SU-DHL-6 (cell line): ENCODE data around the gene RGS6.

Experiments used
- EZH2phosphoT487 ChIP-seq: fragments of 200-600 bp; sonication (generic), shearing (Covaris generic); conservative IDR thresholded peaks from 2 replicates; pipeline ENCODE4 v1.6.1; 2018; ENCODE audit warnings: mild to moderate bottlenecking, antibody characterized with exemption, low read length, moderate library complexity, mixed read lengths
- TF ChIP-seq, protein P1 (sequence below): fragments of 200-600 bp; sonication (generic); IDR thresholded peaks from one replicate; pipeline ENCODE4 v1.5.1; 2017; ENCODE audit warnings: antibody characterized with exemption, mild to moderate bottlenecking, low read length, moderate library complexity; ENCODE audit not compliant: insufficient read depth, poor library complexity, severe bottlenecking

DNA sequence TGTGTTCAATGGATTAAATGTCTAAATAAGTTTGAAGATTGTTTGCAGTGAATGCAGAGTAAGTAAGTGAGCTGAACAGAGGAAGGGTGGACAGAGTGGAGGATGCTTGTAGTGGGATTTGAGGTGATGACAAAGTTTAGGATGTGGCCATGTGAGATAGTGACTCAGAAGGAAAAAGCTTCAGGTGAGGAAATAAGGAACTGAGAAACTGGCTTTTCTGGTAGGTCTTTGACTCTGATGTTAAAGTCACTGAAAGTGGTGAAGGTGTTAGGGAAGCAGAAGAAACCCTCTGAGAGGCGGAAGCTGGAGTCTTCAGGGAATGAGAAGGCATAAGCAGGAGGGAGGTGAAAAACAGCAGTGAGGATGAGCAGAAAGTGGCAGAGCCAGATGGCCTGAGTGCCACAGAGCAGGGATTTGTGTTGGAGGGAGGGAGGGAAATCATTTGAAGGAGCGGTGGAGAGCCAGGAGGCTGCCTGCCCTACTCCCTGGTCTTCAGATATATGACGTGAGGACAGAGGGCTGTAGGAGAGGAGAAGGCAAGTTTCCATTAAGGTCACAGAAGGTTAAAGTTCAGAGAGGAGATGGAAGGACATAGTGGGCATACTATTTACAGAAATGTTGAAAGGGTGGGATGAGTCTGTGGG, 24.8 kb downstream of the RGS6 start:
- TF ChIP-seq, protein P1, sequence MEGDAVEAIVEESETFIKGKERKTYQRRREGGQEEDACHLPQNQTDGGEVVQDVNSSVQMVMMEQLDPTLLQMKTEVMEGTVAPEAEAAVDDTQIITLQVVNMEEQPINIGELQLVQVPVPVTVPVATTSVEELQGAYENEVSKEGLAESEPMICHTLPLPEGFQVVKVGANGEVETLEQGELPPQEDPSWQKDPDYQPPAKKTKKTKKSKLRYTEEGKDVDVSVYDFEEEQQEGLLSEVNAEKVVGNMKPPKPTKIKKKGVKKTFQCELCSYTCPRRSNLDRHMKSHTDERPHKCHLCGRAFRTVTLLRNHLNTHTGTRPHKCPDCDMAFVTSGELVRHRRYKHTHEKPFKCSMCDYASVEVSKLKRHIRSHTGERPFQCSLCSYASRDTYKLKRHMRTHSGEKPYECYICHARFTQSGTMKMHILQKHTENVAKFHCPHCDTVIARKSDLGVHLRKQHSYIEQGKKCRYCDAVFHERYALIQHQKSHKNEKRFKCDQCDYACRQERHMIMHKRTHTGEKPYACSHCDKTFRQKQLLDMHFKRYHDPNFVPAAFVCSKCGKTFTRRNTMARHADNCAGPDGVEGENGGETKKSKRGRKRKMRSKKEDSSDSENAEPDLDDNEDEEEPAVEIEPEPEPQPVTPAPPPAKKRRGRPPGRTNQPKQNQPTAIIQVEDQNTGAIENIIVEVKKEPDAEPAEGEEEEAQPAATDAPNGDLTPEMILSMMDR: no peak
- TF ChIP-seq EZH2phosphoT487: no peak
